Large intestine (tissue), 3 donors: ENCODE results near the gene CPT1A. TPM values are rescaled to one million over a fixed set of nuclear protein-coding genes. Genes with fewer than 3 reads are reported as not detected.

Source experiments
- DNase-seq, 2 donors: peaks; one replicate each; pipeline versions ENCODE4 v3.0.0 to v3.0.0-alpha.2; 2013
- H3K27ac ChIP-seq: one replicate; pipeline ENCODE4 v1.5.1; 2013; ENCODE audit warnings: low read length
- H3K27me3 ChIP-seq: 2 replicates; pipeline ENCODE4 v1.6.1; 2013; ENCODE audit warnings: low read length; ENCODE audit not compliant: control insufficient read depth, insufficient read depth
- H3K36me3 ChIP-seq: 2 replicates; pipeline ENCODE4 v1.6.1; 2013; ENCODE audit warnings: low read length; ENCODE audit not compliant: control insufficient read depth, insufficient read depth
- H3K4me1 ChIP-seq: one replicate; pipeline ENCODE4 v1.6.1; 2013; ENCODE audit warnings: low read length; ENCODE audit not compliant: control insufficient read depth, insufficient read depth
- H3K4me3 ChIP-seq: one replicate; pipeline ENCODE4 v1.5.1; 2013; ENCODE audit warnings: low read length
- H3K9me3 ChIP-seq: one replicate; pipeline ENCODE4 v1.6.1; 2013; ENCODE audit warnings: mild to moderate bottlenecking, low read depth, low read length, moderate library complexity; ENCODE audit not compliant: control insufficient read depth
- WGBS: methylation state at CpG from one replicate; pipeline ENCODE4 v1.1.5; 2013; ENCODE audit warnings: low lambda C conversion rate; ENCODE audit not compliant: insufficient coverage; 5-methylcytosine and 5-hydroxymethylcytosine counted together
- polyA plus RNA-seq: library from polyadenylated mRNA; unstranded; fragments of 120-200 nt; gene quantifications from one replicate; pipeline ENCODE4 v1.2.1, GENCODE V29; 2013

The CPT1A gene
- polyA plus RNA-seq, 1 donor = 41.5 TPM

DNA sequence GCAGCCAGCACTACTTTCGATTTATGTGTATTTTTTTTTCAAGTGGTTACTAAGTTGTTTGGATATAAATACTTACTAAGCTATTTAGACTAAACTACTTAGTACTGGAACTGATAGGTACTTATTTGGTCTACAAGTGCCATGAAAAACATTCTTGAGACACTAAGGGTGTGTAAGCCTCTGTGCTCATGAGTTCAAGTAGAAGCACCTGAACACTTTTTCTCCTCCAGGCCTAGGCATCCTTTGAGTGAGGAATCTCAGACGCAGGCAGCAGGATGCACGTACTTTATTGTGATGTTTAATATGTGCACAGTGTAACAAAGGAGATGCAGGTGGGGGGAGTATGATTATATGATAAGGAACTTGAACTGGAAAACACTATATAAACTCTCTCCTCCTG, 98.2 kb downstream of the CPT1A start:
- whole genome bisulfite sequencing = 83% methylated on average over 1 of the region's 3 CpGs
- no peak for DNase-seq

DNA sequence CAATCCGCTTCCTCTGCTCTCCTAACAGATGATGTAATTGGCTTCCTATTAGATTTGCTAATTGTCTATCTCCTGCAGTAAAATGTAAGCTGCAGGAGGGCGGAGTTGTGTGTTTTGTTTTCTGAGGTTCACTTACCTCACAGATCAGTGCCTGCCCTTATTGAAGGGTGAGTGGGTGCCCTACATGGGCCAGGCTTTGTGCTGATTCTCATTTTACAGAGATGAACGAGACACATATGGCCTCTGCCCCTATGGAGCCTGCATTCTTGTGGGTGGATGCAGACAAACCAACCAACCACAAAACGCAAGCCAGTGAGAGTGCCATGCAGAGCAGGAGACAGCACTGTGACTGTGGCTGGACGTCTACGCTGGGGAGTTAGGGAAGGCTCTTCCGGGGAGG, 100.3 kb downstream of the CPT1A start:
- WGBS = no CpG with 5 or more reads among the region's 7 CpGs
- H3K4me3 ChIP-seq = no peak overlapping the region
- no peaks in the 10 kb centered on the region for H3K4me1 ChIP-seq
- no peaks in the 10 kb centered on the region for H3K9me3 ChIP-seq
- peaks cover 7% of the 10 kb centered on the region for H3K36me3 ChIP-seq
- no peak overlapping the region for H3K27ac ChIP-seq
- DNase-seq = no peak
- H3K27me3 ChIP-seq = no peaks in the 10 kb centered on the region

More for the DNA sequence above, 98.2 kb downstream of the CPT1A start:
- no peaks in the 10 kb centered on the region for H3K9me3 ChIP-seq
- peaks cover 11% of the 10 kb centered on the region for H3K36me3 ChIP-seq
- H3K4me1 ChIP-seq = no peaks in the 10 kb centered on the region
- H3K4me3 ChIP-seq = no peak overlapping the region
- H3K27ac ChIP-seq = no peak overlapping the region
- H3K27me3 ChIP-seq = no peaks in the 10 kb centered on the region

DNA sequence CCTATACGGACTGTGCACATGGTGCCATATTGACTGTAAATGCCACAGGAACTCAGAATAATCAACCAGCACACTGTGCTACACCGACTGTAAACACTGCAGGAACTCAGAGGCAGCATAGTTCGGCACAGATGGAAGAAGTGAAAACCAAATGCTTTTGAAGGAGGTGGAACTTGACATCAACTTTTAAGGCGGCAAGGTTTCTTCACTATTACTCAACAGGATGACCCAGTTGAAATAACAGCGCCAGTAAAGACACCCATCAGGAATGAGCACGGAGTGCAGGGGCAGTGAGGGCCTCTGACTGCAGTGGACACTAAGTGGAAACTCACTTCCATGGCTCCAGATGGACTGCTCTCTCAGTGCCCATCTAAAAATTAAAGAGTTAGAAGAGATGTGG, 106.1 kb downstream of the CPT1A start:
- no peaks in the 10 kb centered on the region for H3K36me3 ChIP-seq
- H3K4me1 ChIP-seq = no peaks in the 10 kb centered on the region
- H3K27me3 ChIP-seq = no peaks in the 10 kb centered on the region
- H3K27ac ChIP-seq = no peak overlapping the region
- no peaks in the 10 kb centered on the region for H3K9me3 ChIP-seq
- WGBS = no CpG with 5 or more reads among the region's 6 CpGs
- no peak overlapping the region for H3K4me3 ChIP-seq
- DNase-seq = no peak

GRCh38 chr11:68735125-68735524, 106.6 kb downstream of the CPT1A start:
- no peaks in the 10 kb centered on the region for H3K36me3 ChIP-seq
- H3K4me1 ChIP-seq = no peaks in the 10 kb centered on the region
- no peak overlapping the region for H3K27ac ChIP-seq
- H3K9me3 ChIP-seq = no peaks in the 10 kb centered on the region
- H3K27me3 ChIP-seq = no peaks in the 10 kb centered on the region
- no peak for DNase-seq
- no peak overlapping the region for H3K4me3 ChIP-seq
- WGBS = no CpG with 5 or more reads among the region's 6 CpGs

- Histone ChIP-seq H3K4me3 (no peak overlapping the region), H3K27ac (no peak overlapping the region), H3K9me3 (no peaks in the 10 kb centered on the region), H3K36me3 (no peaks in the 10 kb centered on the region), H3K4me1 (no peaks in the 10 kb centered on the region), H3K27me3 (no peaks in the 10 kb centered on the region)
- no peak for DNase-seq
- 100% methylated on average over 3 of the region's 7 CpGs for WGBS
Measured at GRCh38 chr11:68734111-68734510, 107.6 kb downstream of the CPT1A start.

- H3K4me1 ChIP-seq = no peaks in the 10 kb centered on the region
- no peaks in the 10 kb centered on the region for H3K9me3 ChIP-seq
- H3K36me3 ChIP-seq = no peaks in the 10 kb centered on the region
- H3K27ac ChIP-seq = no peak overlapping the region
- H3K27me3 ChIP-seq = no peaks in the 10 kb centered on the region
- H3K4me3 ChIP-seq = no peak overlapping the region
- no CpG with 5 or more reads among the region's 6 CpGs for WGBS
- no peak for DNase-seq
Measured at GRCh38 chr11:68727783-68728182, 113.9 kb downstream of the CPT1A start.

DNA sequence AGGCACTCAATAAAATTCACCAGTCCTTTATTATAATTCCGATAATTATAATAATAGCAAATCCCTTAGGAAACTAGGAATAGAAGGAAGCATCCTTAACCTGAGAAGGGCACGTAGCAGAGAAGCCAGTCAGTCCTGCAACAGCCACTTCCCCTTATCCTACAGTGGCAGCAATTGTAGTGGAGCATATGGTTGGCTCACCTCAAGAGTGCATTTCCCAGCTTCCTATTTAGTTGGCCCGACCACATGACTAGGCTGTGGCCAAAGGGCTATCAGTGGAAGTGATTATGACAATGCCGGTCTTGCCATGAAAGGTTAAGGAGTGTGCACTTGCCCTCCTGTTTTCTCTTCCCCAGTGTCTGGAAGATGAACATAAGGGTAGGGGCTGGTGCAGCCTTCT, 117.4 kb downstream of the CPT1A start:
- Histone ChIP-seq H3K27me3 (no peaks in the 10 kb centered on the region), H3K9me3 (no peaks in the 10 kb centered on the region), H3K27ac (no peak overlapping the region), H3K36me3 (no peaks in the 10 kb centered on the region), H3K4me1 (no peaks in the 10 kb centered on the region), H3K4me3 (no peak overlapping the region)
- WGBS = no CpG with 5 or more reads among the region's 4 CpGs
- no peak for DNase-seq

- H3K4me1 ChIP-seq = no peaks in the 10 kb centered on the region
- no peak overlapping the region for H3K27ac ChIP-seq
- WGBS = no CpG with 5 or more reads among the region's 1 CpG
- DNase-seq = no peak
- no peaks in the 10 kb centered on the region for H3K9me3 ChIP-seq
- no peaks in the 10 kb centered on the region for H3K36me3 ChIP-seq
- H3K27me3 ChIP-seq = no peaks in the 10 kb centered on the region
- H3K4me3 ChIP-seq = no peak overlapping the region
Measured at GRCh38 chr11:68722143-68722542, 119.6 kb downstream of the CPT1A start.

- Histone ChIP-seq H3K36me3 (no peaks in the 10 kb centered on the region), H3K4me3 (no peak overlapping the region), H3K9me3 (no peaks in the 10 kb centered on the region), H3K27me3 (no peaks in the 10 kb centered on the region), H3K27ac (no peak overlapping the region), H3K4me1 (no peaks in the 10 kb centered on the region)
- no peak for DNase-seq
- no CpG with 5 or more reads among the region's 2 CpGs for WGBS
Measured at GRCh38 chr11:68721075-68721474, 120.6 kb downstream of the CPT1A start.

- Histone ChIP-seq H3K9me3 (no peaks in the 10 kb centered on the region), H3K36me3 (no peaks in the 10 kb centered on the region), H3K27me3 (no peaks in the 10 kb centered on the region), H3K4me3 (no peak overlapping the region), H3K4me1 (no peaks in the 10 kb centered on the region), H3K27ac (no peak overlapping the region)
- DNase-seq = no peak
- 83% methylated on average over 3 of the region's 11 CpGs for WGBS
Measured at GRCh38 chr11:68715456-68716122, 126.1 kb downstream of the CPT1A start.
